GM21381 (cell line): ENCODE measurements around the gene SEPSECS.

Source experiments
- ATAC-seq: cut with Tn5 transposase; IDR thresholded peaks from one replicate; pipeline ENCODE4 v1.9.1; 2021; ENCODE audit warnings: mild to moderate bottlenecking, moderate library complexity; ENCODE audit not compliant: unreplicated experiment

The SEPSECS gene

GRCh38 chr4:25159837-25160713 lies at the start of gene SEPSECS:
TSS of gene SEPSECS (minus strand) at chr4:25160449. CDS start at chr4:25160369, 80 bp downstream.
- peak; percentile 85 for ATAC-seq

GRCh38 chr4:25209702-25210101 lies 49.5 kb upstream of the SEPSECS start:
- ATAC-seq, result no peak

GRCh38 chr4:25207997-25208396 lies 47.7 kb upstream of the SEPSECS start:
- ATAC-seq, result no peak

GRCh38 chr4:25198713-25199112 lies 38.5 kb upstream of the SEPSECS start:
- no peak for ATAC-seq

- no peak for ATAC-seq
Observed at GRCh38 chr4:25190407-25190806, 30.2 kb upstream of the SEPSECS start.

- no peak for ATAC-seq
Observed at GRCh38 chr4:25184056-25184455, 23.8 kb upstream of the SEPSECS start.

- no peak for ATAC-seq
Observed at GRCh38 chr4:25182937-25183336, 22.7 kb upstream of the SEPSECS start.

- peak; percentile 88 for ATAC-seq
Observed at GRCh38 chr4:25180524-25181131, 20.4 kb upstream of the SEPSECS start.

- ATAC-seq, result no peak
Observed at GRCh38 chr4:25178838-25179261, 18.6 kb upstream of the SEPSECS start.

GRCh38 chr4:25177147-25177546 lies 16.9 kb upstream of the SEPSECS start:
- ATAC-seq, result no peak

- no peak for ATAC-seq
Observed at GRCh38 chr4:25174674-25175073, 14.4 kb upstream of the SEPSECS start.

GRCh38 chr4:25172961-25173915 lies 13.0 kb upstream of the SEPSECS start:
- ATAC-seq, result peak; percentile 64

- ATAC-seq, result no peak
Observed at GRCh38 chr4:25171201-25171865, 11.1 kb upstream of the SEPSECS start.

GRCh38 chr4:25169446-25169845 lies 9.2 kb upstream of the SEPSECS start:
- ATAC-seq, result no peak

- ATAC-seq, result no peak
Observed at GRCh38 chr4:25165916-25166315, 5.7 kb upstream of the SEPSECS start.

- ATAC-seq, result no peak
Observed at GRCh38 chr4:25163196-25163595, 2.9 kb upstream of the SEPSECS start.

GRCh38 chr4:25162566-25162965 lies 2.3 kb upstream of the SEPSECS start:
- ATAC-seq, result no peak

- ATAC-seq, result no peak
Observed at GRCh38 chr4:25161593-25161950, 1.3 kb upstream of the SEPSECS start.

- peak; percentile 25 for ATAC-seq
Observed at GRCh38 chr4:25160714-25161592, 704 bp upstream of the SEPSECS start.

GRCh38 chr4:25158817-25159216 lies 1.4 kb downstream of the SEPSECS start:
- ATAC-seq, result no peak
